GM19372 (cell line): ENCODE results near the gene BTNL3.
"Not testable (repeated sequence)": the region's sequence is repeated elsewhere in the genome, so short reads cannot be mapped to it uniquely, and the experiment has no call there.

Experiments
- ATAC-seq: cut with Tn5 transposase; IDR thresholded peaks from one replicate; pipeline ENCODE4 v1.9.1; 2021; ENCODE audit warnings: mild to moderate bottlenecking, low read depth, moderate library complexity; ENCODE audit not compliant: unreplicated experiment

BTNL3 gene

GRCh38 chr5:181045316-181045715 lies 56.7 kb downstream of the BTNL3 start:
- no peak for ATAC-seq

DNA sequence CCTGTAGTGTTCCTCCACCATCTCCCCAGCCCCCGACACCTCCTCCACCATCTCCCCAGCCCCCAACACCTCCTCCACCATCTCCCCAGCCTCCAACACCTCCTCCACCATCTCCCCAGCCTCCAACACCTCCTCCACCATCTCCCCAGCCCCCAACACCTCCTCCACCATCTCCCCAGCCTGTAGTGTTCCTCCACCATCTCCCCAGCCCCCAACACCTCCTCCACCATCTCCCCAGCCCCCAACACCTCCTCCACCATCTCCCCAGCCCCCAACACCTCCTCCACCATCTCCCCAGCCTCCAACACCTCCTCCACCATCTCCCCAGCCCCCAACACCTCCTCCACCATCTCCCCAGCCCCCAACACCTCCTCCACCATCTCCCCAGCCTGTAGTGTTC lies 57.2 kb downstream of the BTNL3 start:
- ATAC-seq, result not testable (repeated sequence)

GRCh38 chr5:181047288-181047687 lies 58.6 kb downstream of the BTNL3 start:
- ATAC-seq, result no peak

GRCh38 chr5:181047921-181048320 lies 59.3 kb downstream of the BTNL3 start:
- no peak for ATAC-seq

DNA sequence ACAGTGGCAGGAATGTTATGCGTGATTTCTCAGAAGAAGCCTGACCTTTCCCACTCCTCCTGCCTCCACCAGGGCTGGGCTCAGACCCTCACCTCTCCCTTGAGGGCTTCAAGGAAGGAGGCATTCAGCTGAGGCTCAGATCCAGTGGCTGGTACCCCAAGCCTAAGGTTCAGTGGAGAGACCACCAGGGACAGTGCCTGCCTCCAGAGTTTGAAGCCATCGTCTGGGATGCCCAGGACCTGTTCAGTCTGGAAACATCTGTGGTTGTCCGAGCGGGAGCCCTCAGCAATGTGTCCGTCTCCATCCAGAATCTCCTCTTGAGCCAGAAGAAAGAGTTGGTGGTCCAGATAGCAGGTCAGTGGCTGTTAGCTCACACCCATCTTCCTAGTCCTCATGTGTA lies 61.4 kb downstream of the BTNL3 start:
- no peak for ATAC-seq

DNA sequence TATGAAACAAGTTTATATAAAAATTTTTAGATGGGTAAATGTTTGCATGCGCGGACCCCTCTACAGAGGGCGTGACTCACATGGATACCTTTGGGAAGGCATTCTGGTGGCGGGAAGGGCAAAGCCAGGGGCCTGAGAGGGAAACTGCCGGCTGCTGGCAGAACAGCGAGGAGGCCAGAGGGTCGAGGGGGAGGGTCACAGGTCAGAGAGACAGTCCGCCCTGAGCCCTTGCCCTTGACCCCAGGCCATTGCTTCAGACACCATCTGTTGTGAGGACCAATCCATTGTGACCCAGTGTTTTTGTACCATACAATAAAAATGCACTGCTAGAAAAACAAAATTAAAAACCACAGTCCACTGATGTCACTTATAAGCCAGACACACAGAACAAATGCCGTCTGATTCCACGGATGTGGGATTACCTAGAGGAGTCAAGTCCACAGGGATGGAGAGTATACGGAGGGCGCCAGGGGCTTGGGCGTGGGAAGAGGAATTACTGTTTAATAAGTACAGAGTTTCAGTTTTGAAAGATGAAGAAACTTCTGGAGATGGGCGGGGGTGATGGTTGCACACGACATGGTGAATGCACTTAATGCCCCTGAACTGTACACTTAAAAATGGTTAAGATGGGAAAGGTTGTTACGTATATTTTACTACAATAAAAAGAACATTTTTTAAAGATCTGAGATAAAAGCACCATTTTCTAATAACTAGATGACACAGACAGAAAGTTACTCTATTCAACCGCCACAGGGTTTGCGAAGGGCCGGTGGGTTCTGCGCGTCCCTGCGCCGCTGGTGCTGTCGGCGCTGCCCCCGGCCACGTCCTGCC lies 63.4 kb downstream of the BTNL3 start:
- no peak for ATAC-seq

DNA sequence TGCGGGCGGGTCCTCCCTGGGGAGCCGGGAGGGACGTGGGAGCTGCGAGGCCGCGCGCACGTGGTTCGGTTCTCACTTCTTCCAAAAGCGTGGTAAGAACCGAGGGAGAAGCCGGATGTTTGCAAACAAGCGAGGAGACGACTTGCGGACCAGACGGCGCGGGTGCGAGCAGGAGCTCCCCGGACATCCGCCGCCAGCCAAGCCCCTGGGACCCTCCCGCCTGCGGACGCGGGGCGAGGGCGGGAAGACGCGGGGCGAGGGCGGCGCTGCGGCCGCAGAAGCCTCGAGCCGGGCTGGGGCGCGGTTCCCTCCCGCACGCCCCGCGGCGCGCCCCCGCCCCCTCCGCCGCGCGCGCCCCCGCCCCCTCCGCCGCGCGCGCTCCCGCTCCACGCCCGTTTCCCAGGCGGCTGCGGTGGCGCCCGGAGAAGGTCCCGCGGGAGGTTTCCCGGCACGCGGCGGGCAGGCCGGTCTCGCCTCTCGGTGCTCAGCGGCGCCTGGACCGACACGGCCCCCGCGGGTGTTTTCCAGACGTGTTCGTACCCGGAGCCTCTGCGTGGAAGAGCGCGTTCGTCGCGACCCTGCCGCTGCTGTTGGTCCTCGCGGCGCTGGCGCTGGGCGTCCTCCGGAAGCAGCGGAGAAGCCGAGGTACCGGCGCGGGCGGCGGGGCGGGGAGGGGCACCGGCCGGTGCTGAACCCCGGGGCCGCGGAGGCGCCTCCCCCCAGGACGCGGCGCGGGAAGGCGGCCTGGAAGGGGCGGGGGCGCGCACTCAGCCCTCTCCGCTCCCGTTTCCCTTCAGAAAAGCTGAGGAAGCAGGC lies 64.2 kb downstream of the BTNL3 start:
- no peak for ATAC-seq

- ATAC-seq, result no peak
These were observed 65.0 kb downstream of the BTNL3 start for GRCh38 chr5:181053488-181054121.

DNA sequence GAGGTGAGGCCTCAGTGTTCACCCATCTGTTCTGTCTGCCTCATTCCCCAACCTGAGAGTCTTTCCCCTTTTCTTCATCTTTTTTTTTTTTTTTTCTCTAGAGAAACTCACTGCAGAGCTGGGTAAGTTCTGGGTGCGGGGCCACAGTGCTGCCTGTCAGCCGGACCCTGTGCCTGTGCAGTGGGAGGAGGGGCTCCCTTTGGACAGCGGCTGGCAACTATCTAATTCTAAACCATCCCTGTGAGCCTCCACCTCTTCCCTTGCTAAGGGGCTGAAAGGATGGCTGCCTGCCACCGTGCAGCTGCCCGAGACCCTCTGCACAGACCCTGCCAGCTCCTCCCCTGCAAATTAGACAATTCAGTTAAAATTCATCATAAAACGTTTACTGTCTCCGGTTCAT lies 65.5 kb downstream of the BTNL3 start:
- no peak for ATAC-seq

GRCh38 chr5:181054871-181055459 lies 66.3 kb downstream of the BTNL3 start:
- no peak for ATAC-seq
